HPDE6-E6E7 (cell line): ENCODE measurements around the gene PRKG1.
"Not testable (repeated sequence)": the region's sequence is repeated elsewhere in the genome, so short reads cannot be mapped to it uniquely, and the experiment has no call there.

Experiments
- DNase-seq: peaks from one replicate; pipeline ENCODE4 v3.0.0; 2011; ENCODE audit warnings: missing footprints; ENCODE audit errors: extremely low spot score

The PRKG1 gene

DNA sequence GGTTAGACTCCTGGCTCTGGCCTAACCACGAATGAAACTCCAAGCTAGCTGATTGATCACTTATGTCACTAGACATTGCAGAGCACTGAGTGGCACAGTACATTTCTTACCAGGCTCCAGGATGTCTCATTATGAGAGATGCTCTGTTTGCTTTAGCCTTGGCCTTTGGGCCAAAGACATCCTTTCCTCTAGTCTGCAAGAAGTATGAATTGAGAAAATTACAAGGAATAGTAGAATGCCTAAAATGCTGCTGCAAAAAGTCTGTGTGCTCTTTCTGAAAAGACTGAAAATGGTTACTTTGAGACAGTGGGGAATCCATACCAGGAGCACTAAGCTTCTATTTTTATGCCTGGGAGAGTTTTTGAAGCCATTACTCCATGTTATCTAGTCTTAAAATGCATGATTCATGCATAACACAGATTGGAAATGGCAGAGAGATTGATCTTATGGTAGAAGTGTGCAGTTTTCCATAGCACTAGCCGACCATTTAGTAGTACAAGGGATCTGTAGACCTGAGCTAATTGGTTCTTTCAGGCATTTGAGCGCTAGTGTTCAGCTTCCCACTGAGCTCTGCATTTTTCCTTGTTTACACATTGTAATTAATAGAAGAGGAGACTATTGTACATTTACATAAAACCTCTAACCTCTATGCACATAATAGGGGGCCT, 303.8 kb downstream of the PRKG1 start:
- DNase-seq: no peak

DNA sequence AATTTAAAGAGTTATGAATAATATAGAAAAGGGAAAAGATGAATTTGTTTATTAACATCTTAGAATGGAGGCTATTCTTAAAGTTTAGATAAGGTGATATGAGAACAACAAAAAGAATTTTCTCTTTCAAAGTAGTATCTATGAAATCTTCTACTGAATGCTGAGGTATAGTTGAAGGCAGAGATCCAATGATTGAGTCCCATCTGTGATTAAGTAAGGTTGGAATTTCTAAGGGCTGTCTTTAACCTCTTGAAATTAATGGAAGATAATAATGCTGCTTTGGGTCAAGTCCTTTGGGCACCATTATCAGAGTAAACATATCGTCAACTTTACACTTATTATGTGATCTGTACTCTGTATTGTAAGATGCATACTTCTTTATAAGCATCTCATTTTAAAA, 307.9 kb downstream of the PRKG1 start:
- no peak for DNase-seq

DNA sequence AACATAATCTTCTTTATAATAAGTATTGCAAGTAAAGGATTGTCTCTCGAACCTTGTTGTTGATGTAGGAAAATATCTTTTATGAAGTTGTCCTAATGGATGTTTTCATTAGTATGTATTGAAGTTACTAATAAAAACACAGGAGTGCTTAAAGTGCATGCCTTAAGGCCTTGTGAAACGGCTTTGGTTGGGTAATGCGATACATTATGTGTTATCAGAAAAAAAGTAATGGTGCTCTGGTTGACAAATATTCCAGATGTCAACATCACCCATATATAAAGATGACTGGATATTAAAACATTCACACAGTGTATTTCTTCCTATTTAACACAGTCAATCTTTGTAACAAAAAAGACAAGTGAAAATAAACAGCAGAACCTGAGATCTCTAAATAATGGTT, 310.7 kb downstream of the PRKG1 start:
- no peak for DNase-seq

DNA sequence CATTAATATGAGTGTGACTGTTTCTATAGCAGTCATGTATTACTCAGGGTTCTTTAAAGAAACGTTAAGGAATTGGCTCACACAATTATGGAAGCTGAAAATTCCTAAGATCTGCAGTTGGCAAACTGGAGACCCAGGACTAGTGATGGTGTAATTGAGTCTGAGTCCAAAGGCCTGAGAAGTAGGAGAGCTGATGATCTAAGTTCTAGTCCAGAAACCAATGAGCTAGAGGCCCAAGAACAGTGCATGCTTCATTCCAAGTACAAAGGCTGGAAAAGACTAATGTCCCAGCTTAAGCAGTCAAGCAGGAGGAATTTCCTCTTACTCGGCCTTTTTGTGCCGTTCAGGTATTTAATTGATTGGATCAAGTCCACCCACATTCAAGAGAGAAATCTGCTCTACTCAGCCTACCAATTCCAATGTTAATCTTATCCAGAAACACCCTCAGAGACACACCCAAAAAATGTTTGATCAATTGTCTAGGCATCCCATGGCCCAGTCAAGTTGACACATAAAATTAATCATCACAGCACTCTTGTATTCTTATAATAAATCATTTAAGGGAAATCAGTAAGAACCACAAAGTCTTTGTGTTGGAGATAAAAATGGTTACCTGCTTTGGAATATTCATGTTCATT, 312.1 kb downstream of the PRKG1 start:
- no peak for DNase-seq

DNA sequence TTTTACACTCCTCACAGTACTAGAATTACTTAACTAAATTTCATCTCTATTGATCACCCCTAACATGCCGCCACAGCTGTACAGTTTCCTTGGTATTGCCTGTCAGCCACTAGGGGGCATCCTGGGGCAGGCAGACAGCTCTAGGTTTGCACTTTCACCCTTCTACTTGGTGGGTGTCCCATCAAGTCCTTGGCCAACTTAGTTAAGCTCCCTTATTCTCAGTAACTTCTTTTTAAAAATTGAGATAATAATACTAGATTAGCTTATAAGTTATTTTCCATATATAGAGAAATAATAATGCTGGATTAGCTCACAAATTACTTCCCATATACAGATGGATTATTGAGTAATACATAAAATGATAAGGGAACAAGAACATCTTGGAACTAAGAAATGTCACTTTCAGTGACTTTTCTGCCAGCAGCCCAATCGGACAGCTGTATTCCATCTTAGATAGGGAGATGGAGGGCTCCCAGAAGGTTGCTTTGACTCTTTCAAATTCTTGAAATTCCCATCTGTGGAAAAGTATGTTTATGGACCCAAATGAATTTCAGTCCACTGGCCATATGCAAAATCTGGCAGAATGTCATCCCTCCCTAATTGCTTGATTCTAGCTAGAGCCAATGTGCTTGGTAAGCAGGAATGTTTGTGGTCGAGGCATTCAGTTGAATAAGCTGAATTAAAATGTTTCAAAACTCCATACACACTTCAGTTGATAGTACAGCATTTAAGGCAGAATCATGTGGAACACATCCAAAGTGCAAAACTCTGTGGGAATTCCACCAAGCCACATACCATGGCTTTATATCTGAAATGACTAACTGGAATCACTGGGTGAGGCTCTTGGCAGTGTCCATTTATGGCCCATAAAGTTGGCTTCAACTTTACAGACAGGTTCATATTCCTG, 315.4 kb downstream of the PRKG1 start:
- DNase-seq: peak; percentile 4

DNA sequence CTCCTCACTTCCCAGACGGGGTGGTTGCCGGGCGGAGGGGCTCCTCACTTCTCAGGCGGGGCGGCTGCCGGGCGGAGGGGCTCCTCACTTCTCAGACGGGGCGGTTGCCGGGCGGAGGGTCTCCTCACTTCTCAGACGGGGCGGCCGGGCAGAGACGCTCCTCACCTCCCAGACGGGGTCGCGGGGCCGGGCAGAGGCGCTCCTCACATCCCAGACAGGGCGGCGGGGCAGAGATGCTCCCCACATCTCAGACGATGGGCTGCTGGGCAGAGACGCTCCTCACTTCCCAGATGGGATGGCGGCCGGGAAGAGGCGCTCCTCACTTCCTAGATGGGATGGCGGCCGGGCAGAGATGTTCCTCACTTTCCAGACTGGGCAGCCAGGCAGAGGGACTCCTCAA, 318.7 kb downstream of the PRKG1 start:
- not testable (repeated sequence) for DNase-seq

DNA sequence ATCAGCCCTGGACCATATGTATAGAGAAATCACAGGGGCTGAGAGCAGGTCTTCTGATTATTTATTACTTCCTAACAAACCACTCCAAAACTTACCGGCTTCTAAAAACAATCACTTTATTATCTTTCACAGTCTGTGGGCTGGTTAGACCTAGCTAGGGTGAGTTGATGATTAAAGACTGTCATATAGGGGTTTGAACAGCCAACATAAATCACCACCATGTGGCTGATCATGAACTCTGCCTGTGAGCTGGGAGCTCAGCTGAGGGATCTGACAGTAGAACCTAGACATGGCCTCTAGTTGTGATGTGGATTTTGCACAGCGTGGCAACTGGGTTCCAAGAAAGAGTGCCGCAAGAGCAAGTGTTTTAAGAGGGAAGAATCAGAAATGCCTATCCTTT, 319.8 kb downstream of the PRKG1 start:
- DNase-seq: no peak

DNA sequence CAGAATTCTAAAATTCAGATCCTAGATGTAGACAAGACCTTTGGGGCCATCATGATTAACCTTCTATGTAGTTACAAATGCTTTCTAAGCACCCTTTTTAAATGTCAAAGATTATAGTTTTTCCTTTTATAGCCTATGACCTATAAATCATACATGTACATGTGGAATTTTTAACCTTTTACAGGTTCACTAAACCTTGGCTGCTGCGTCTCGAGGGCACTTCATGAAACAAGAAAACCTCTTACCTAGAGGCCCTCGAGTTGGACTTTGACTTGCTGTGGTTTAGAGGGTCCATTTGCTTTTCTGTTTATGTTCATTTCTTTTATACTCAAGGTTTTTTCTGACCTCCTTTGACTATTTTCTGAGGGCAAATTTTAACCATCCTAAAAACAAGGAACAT, 323.0 kb downstream of the PRKG1 start:
- DNase-seq: no peak

DNA sequence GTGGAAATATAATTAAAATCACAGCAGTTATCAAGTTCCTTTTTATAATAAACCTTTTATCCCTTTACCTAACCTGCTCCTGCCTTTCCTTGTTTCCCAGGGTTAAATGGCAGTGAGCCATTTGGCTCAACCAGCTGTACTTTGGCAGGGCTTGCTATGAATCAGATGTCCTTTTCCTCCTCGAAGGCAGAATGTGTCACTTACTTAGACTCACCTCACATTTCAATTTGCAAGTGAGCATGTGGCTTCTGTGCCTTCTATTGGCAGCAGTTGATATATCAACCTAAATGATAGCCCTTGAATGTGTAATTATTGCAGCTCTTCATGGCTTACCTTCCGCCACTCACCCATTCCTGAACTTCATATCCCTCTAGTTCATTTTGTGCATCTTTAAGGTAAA, 323.4 kb downstream of the PRKG1 start:
- peak; percentile 23 for DNase-seq

DNA sequence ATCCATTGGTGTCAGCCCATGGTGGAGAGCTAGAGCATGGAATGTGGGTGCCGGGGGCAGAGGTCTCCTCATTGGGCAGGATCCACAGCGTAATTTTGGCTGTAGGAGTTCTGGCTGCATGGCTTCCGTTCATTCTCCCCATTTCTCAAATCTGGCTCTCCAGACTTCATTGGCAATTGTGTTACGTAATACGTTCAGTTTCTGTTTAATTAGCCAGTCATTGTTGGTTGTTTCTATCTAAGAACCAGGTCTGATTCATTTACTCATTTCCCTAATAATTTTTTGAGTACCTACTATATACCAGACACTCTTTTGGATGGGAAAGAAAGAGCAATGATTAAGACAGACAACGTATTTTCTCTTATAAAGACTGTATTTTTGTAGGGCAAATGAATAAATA, 325.6 kb downstream of the PRKG1 start:
- DNase-seq: no peak

DNA sequence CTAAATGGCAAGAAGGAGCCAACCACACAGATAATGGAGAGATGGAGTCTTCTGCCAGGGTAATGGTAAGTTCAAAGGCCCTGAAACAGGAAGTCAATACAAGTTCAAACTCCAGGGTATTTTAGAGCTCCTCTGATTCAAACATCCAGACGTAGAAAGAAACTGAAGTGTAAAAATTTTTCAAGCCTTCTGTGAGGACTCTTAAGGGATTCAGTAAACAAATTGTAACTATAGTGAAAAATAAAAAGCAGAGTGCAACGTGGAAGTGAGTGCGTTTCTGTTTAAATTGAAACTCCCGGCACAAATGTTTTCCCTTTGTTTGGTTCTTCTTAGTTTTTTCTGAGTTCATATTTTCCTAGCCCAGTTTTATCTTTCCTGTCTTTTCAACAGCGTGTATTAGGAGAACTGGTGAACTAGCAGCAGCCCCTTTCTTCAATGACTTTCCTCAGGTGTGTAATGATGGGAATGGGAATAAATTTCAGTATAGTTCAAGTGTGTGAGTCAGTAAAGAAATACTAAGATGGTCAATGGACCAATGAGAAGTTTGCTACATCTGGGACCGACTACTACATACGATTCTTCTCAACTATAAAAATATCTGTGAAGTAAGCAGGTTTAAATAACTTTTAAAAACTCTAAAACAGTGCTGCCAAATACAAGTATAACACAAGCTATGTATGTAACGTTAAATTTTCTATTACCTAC, 326.3 kb downstream of the PRKG1 start:
- no peak for DNase-seq

DNA sequence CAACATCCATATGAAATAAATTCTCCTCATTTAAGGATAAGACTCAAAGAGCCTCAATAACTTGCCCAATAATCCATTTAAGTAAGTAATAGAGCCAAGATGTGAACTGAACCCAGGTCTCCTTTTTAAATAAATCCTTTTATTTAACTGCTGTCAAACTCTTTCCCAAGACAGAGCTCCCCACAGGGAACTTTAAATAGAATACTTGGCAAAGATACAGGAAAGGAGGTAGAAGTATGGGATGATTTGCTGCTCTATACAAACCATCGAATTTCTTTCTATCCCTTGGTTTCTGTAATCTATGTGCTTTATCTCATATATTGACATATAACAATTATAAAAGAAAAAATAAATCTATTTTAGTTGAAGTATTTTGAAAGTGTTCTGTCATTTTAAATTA, 329.2 kb downstream of the PRKG1 start:
- DNase-seq: no peak

DNA sequence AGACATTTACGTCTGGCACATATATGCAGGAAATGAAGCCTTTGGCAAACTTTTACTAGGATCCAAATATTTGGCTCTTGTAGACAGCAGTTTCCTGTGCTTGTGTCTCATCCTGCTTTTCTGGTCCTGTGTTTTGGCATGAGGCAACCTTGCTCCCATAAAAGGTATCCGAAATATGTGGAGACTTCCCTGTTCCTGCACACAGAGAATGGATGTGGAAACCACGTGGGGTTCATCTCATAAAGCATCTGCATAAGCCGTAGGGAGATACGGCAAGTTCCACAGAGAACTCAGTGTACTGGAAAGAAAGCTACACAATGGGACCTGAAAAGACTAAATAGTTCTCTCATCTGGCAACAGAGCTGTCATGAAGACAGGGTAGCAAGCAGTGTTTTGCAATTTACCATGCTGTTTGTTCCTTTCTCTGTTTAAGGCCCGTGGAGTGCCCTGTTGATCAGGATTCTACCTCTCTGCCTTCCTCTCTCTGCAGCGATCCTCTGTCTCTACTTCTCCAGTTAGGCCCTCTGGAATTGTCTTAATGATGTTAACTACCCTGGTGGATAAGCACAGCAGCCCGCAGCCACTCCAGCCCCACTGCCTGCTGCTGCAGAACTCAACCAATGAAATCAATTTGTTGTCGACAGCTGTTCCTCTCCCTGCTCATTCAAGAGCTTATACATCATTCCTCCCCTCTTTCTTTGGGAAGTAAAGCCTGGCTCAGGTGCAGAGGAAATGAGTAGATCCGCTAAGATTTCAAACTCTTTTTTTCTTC, 331.5 kb downstream of the PRKG1 start:
- DNase-seq: no peak

DNA sequence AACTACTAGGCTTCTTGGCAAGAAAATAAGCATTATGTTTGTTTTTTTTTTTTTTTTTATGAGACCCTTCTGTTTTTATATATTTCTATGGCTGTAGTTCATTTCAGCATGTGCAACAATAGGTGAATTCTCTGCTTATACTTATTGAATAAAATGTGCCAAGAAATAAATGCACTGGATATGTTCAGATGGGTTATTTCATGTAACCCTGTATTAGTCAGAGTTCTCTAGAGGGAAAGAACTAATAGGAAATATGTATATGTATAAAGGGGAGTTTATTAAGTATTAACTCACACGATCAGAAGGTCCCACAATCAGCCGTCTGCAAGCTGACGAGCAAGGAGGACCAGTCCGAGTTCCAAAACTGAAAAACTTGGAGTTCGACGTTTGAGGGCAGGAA, 332.3 kb downstream of the PRKG1 start:
- DNase-seq: no peak

DNA sequence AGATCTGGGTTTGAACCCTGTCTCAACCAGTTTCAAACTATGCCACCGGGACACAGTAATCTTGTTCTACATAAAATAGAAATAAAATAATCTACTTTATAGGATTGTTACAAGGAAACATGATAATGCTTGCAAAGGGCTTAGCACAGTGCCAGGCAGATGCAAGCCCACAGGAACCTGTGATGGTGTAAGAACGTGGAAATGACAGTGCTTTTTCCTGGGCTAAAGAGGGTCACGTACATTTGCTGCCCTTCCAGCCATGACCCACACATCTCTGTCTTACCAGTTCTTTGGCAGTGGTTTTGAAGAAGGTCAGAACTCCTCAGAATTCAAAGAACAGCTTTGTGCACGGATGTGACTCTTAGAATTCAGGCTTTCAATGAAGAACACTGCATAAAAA, 342.2 kb downstream of the PRKG1 start:
- DNase-seq: no peak

DNA sequence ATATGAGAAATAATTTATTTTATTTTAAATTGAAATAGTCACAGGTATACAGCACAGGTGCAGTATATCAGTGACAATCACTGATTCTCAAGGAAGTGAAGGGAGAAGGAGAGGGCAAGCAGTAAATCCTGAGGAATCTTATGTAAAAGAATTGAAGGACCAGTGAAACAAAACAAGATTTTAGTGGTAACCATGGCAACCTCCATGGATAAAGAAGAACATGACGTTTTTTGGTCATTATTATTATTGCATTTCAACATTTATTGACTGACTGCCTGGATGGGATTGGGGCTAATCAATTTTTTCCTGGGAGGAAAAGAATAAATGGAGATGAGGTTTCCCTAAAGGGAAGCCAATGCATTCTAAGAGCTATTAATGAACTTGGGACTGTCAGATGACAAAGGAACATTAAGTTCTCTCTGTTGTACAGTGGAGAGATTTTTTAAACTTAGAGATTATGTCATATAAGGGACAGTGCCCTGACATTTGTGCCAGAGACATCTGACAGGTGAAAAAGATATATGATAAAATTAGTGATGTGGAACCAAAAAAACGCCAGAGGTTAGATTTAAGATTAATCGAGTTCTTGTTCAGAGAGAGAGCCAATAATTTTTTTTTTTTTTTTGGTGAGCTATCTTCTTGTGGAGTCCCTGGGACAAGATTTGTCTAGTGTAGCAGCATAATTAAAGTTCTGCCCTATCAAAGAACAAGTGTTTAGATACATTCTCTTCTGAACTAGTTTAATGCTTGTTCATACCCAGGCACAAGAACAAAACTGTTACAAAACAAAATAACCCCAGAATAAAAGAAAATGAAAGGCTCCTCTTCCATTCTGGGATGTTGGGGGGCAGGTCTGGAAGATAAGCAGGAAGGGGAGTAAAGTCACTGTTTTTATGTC, 345.2 kb downstream of the PRKG1 start:
- no peak for DNase-seq

DNA sequence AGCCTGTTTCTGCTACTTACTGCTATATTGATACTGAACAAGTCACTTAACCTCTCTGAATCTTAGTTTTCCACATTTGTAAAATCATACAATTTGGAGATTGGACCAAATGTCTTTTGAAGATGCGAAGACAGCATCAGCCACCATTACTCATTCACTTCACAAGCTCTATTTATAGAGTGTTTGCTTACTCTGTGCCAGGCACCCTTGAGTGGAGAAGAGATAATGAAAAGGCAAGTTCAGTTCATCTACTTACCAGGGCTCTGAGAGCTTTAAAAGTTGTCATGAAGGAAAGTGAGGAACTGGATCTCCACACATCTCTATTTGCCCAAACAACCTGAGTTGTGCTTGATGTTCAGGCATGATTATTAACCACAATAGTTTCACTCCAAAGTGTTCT, 347.6 kb downstream of the PRKG1 start:
- no peak for DNase-seq

DNA sequence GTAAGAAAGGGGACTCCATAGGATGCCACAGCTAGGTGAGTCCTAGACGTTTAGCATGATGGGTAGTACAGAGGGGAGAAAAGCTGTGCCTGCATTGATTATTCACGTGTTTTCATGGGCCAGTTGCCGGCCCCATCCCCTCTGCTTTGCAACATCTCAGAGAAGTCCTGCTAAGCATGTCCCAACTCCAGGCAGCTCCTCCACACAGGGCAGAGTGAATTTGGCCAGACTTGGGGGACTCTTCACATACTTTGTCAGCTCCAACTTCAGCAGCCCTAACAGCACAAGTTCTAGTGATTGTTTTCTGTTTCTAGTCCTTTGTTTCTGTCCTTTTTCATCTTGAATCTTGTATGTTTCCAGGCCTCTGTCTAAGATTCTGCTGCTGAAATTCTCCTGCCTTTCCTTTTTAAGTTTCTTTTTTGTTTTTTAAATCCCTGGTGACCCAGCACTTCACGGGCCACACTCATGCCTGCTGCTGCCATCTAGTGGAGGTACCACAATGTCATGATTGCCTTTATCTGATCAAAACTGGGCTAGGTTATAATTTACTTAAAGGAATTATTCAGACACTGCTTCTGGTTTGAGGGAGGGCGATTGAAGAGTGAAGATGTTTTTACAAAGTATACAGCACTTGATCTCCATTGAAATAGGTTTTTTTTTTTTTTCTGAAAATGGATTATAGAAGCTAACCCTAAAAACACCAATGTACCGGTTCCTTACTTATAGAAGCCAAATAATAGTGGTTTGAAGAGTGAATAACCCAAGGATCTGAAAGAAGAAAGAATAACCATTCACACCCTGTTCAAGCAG, 348.2 kb downstream of the PRKG1 start:
- DNase-seq: peak; percentile 27

DNA sequence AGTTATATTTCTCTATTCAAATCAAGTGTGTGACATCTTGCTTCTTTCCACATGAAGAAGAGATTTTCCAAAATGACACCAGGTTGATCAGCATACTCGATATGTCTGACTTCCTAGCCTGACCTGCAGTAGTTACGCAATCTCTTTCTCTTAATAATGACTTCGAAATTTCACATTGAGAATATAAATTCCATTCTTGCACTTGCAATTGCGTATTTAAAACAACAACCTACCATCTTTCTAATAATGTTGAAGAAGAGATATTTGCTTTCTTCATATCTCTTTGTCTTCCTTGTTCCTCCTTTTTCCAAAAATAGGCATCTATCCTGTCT, 348.8 kb downstream of the PRKG1 start:
- no peak for DNase-seq

DNA sequence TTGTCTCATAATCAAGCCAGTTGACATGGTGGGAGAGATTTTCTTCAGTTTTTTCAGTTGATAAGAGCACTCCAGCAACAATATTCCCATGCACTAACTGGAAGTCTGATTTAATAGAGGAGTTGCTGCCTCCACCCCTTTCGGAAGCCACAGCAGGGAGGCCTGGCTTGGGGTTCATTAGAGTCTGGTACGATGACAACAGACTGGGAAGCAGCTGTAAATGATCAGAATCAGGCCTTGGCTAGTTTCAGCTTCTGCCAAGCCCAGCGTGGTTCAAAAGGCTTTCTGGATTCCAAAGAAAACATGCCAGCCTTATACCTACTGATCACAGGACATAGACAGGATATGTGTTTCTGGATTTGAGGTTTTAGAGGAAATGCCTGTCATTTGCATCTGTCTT, 351.1 kb downstream of the PRKG1 start:
- no peak for DNase-seq
